HG02943 (cell line): ENCODE data around the gene CYTH3.
"Not testable (repeated sequence)": the region's sequence is repeated elsewhere in the genome, so short reads cannot be mapped to it uniquely, and the experiment has no call there.

Source experiments
- ATAC-seq: cut with Tn5 transposase; IDR thresholded peaks from one replicate; pipeline ENCODE4 v1.9.1; 2021; ENCODE audit warnings: mild to moderate bottlenecking, low read depth, moderate library complexity; ENCODE audit not compliant: unreplicated experiment

CYTH3 gene, protein sequence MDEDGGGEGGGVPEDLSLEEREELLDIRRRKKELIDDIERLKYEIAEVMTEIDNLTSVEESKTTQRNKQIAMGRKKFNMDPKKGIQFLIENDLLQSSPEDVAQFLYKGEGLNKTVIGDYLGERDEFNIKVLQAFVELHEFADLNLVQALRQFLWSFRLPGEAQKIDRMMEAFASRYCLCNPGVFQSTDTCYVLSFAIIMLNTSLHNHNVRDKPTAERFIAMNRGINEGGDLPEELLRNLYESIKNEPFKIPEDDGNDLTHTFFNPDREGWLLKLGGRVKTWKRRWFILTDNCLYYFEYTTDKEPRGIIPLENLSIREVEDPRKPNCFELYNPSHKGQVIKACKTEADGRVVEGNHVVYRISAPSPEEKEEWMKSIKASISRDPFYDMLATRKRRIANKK

DNA sequence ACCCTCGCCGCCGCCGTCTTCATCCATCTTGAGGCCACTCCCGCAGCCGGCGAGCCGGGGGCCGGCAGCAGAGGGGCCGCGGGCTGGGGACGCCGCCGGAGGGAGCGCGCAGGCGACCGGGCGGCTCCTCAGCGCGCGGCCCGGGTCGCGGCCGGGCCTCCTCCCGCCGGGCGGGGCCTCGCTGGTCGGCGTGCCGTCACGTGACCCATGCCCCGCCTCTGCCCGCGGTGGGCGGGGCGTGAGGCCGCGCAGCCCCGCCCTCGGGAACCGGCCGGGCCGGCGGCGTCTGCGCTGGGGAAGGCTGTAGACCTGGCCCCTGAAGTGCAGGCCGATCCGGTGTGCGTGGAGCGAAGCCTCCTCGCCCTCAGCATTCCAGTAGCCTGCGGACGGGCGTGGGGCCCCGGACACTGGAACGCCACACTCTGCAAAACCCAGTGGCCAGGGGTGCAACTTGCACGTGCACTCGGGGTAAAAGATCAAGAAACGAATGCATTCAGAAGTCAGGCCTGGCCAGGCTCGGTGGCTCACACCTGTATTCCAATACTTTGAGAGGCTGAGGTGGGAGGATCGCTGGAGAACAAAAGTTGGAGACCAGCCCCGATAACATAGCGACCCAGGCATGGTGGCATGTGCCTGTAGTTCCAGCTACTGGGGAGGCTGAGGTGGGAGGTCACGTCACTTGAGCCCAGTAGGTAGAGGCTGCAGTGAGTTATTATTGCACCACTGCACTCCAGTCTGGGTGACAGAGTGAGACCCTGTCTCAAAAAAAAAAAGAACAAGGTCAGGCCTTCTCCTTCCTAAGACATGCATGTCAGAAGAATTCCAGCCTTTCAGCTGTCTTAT lies at the start of gene CYTH3:
Gene CYTH3 (minus strand): TSS at position 144 of the 843 bp plus-strand sequence. CDS start 117 bp downstream, at position 27.
- ATAC-seq = peak; percentile 57

DNA sequence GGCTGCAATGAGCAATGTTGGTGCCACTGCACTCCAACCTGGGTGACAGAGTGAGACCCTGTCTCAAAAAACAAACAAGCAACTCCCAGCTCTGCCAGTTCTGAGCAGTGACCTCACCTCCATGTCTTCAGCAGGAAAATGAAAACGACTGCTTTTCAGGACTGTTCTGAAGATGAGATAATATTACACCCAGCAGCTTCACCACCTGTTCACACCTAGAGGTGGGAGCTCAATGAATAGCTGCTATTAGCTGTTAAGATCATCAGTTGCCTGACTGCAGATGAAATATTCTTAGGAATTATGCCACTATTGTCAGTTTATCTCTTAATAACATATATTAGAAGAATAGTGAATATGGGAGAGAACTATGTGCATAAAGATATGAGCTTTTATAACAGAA lies 48.4 kb upstream of the CYTH3 start:
- ATAC-seq = no peak

DNA sequence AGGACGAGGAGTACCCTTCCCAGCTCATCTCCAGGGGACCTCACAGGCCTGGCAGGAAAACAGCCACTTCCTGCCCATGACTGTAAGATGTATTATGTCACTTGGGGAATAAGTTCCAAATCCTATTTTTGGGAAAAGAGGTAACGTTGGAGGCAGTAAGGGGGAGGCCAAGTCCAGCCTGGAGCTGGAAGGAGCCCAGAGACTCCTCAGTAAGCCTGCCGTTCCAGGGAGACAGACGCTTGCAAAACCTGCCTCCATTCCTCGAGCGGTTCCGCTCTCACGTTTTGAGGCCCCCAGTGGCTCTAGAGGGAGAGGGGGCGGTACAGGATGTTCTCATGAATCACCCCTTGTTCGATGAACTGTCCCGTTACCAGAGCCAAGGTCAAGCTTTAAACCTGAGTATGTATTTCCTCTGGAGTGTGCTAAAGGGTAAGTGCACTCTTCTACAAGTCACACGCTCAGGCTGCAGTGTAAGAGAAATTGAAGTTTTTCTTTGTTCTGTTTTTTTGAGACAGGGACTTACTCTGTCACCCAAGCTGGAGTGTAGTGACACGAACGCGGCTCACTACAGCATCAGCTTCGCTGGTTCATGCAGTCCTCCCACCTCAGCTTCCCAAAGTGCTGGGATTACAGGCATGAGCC lies 45.5 kb upstream of the CYTH3 start:
- ATAC-seq = no peak

DNA sequence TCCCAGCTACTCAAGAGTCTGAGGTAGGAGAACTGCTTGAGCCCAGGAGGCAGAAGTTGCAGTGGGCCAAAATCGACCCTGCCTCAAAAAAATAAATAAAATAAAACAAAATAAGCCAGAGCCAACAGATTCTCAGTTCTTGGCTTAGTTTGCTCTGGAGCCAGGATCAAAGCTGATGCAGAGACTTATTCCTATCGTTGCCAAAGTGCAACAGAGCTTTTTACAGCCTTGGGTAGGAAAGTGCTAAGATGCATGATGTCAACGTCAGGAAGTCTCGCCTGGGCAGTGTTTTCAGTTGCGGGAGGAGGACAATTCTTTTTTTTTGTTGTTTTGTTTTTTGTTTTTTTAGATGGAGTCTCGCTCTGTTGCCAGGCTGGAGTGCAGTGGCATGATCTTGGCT lies 43.8 kb upstream of the CYTH3 start:
- no peak for ATAC-seq

DNA sequence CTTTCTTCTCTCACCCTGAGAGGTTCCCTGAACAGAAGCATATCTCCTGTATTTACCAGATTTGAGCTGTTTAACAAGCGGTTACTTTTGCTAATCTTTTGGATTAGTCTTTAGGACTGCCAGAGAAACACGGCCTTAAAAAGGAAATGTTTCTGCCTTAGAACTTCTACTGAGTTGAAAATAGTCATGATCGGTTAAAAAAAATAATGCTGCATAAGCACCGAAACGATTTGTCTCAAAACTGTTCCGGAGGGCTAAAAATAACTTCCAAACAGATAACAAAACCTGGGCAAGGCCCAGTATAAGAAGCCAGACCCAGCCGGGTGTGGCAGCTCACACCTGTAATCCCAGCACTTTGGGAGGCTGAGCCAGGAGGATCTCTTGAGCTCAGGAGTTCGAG lies 43.3 kb upstream of the CYTH3 start:
- ATAC-seq = no peak

DNA sequence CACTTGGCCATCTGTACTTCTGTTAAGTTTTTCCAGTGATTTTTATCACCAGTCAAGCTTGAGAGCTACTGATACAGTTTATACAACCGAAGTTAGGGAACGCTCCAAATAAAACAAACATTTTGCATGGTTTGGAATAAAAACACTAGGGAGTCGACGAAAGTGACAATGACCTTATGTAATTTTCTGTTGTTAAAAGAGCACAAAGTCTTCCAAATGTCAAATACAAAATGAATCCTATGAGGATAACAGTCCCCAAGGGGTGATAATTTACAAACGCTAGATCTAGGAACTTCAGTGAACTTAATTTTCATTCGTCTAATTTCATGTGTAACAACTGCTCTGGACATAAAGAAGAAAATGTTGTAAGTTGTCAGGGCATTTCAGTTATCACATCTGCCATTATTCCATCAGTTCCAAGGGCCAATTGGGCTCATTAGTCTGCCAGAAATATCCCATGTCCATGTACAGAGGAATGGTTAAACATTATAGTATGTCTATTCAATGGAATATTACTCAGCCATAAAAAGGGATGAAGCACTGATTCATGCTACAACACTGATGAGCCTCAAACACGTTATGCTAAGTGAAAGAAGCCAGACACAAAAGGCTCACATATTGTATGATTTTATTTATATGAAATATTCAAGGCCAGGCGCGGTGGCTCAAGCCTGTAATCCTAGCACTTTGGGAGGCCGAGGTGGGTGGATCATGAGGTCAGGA lies 38.0 kb upstream of the CYTH3 start:
- ATAC-seq = no peak

DNA sequence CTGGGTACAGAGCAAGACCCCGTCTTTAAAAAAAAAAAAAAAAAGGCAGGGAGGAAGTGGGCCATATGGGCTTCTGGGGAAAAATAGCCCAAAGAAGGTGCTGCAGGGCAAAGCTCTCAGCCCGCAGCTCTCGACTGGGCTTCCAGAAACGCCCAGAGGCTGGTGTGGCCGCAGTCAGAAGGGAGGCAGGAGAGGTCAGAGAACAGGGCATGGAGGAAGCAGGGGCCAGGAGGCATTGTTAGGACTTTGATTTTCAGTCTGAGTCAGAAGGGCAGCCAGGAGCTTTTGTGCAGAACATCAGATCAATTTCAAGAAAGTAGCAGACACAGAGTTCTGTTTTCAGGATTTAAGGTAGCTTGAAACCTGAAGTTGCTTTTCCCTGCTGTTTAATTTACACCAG lies 35.3 kb upstream of the CYTH3 start:
- ATAC-seq = no peak

DNA sequence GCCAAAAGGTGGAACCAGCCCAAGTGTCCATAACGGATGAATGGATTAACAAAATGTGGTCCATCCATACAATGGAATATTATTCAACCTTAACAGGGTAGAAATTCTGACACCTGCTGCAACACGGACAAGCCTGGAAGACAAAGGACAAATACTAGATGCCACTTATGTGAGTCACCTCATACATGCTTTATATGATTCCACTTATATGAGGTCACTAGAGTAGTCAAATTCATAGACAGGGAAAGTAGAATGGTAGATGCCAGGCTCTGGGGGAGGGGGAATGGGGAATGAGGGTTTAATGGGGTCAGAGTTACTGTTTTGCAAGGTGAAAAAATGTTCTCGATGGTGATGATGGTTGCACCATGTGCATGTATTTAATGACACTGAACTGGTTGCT lies 34.0 kb upstream of the CYTH3 start:
- ATAC-seq = no peak

DNA sequence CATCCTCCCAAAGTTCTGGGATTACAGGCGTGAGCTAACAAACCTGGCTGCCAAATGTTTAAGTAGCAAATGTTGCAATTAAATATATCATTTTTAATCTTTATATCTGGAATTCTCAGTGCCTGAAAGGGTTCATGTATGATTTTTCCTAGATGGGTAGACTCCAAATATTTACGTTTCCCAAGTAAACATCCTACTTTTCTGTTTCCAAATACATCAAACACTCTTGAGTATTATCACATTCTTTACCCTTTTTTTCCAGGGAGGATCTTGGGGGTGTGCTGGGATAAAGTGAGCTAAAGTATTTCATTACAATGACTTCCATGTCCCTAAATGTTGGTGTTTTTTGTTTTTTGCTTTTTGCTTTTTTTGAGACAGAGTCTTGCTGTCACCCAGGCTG lies 32.9 kb upstream of the CYTH3 start:
- ATAC-seq = no peak

DNA sequence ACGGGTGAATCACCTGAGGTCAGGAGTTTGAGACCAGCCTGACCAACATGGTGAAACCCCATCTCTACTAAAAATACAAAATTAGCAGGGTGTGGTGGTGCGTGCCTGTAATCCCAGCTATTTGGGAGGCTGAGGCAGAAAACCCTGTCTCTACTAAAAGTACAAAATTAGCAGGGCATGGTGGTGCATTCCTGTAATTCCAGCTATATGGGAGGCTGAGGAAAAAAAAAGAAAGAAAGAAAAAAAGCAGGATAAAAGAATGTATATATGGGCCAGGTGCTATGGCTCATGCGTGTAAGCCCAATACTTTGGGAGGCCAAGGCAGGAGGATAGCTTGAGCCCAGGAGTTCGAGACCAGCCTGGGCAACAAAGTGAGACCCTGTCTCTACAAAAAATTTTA lies 29.0 kb upstream of the CYTH3 start:
- not testable (repeated sequence) for ATAC-seq

DNA sequence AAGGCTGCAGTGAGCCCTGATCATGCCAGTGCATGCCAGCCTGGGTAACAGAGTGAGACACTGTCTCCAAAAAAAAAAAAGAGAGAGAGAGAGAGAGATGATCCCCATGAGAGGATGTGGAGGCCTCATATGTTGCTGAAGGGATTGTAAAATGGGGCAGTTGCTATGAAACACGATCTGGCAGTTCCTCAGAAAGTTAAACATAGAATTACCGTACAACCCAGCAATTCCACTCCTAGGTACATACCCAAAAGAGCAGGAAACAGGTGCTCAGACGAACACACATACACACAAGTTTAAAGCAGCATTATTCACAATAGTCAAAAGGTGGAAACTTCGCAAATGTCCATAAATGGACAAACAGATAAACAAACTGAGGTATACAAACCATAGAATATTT lies 27.4 kb upstream of the CYTH3 start:
- ATAC-seq = no peak

DNA sequence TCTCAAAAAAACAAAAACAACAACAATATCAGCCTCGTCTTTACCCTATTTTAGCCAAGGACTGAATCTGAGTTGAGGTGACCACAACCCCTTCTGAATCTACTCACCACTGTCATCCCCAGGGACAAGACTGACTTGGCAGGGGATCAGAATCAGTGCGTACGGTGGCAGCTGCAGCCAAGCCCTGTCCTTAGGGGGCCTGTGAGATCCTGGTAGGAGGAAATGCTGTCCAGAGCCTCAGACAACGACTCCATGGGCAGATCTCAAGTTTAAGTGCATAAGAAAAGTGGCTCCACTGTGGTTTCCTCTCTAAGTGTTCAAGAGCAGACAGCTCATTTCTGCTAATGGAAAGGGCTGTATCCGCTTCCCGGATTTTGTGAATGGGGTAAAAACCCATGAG lies 22.4 kb upstream of the CYTH3 start:
- ATAC-seq = no peak

DNA sequence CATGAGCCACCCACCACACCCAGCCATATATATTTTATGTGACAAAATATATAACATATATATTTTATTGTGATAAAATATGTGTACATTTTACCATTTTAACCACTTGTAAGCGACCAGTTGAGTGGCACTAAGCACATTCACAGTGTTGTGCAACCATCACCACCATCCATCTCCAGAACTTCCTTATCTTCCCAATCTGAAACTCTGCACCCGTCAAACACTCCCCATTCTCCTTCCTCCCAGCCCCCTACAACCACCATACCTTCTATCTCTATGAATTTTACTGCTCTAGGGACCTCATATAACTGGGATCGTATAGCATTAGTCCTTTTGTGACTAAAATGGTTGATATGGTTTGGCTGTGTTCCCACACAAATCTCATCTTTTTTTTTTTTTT lies 20.8 kb upstream of the CYTH3 start:
- no peak for ATAC-seq

DNA sequence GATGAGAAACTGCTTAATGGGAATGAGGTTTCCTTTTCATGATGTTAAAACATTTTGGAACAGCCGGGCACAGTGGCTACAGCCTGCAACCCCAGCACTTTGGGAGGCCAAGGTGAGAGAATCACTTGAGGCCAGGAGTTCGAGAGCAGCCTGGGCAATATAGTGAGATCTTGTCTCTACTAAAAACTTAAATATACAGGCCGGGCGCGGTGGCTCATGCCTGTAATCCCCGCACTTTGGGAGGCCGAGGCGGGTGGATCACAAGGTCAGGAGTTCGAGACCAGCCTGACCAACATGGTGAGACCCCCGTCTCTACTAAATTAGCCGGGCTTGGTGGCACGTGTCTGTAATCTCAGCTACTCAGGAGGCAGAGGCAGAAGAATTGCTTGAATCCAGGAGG lies 19.5 kb upstream of the CYTH3 start:
- ATAC-seq = not testable (repeated sequence)

DNA sequence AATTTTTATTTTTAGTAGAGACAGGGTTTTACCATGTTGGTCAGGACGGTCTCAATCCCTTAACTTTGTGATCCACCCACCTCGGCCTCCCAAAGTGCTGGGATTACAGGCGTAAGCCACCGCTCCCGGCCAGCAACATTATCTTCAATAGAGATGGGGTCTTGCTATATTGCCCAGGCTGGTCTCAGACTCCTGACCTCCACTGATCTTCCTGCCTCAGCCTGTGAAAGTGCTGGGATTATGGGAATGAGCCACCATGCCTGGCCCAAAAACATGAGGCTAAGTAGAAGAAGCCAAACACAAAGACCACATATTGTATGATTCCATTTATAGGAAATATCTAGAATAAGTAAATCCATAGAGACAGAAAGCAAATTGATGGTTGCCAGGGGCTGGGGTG lies 19.1 kb upstream of the CYTH3 start:
- no peak for ATAC-seq

DNA sequence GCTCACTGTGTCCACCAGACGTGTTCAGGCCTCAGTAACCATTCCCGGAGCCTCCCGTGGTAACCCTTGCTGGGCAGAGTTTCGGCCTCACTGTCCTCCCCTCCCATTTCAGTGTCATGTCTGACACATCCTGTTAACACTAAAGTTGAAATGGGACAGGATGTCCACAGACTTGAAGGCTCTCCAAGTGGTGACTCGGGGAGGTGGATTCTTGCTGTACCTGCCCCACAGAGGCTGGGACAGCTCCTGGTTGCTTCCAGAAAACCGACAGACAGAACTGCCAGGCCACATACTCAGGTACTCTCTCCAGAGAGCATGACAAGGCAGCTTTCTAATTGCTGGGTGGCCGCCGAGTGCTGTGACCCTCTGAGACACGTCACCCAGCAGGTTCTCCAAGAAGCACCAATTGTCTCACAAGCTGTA lies 17.9 kb upstream of the CYTH3 start:
- ATAC-seq = no peak

DNA sequence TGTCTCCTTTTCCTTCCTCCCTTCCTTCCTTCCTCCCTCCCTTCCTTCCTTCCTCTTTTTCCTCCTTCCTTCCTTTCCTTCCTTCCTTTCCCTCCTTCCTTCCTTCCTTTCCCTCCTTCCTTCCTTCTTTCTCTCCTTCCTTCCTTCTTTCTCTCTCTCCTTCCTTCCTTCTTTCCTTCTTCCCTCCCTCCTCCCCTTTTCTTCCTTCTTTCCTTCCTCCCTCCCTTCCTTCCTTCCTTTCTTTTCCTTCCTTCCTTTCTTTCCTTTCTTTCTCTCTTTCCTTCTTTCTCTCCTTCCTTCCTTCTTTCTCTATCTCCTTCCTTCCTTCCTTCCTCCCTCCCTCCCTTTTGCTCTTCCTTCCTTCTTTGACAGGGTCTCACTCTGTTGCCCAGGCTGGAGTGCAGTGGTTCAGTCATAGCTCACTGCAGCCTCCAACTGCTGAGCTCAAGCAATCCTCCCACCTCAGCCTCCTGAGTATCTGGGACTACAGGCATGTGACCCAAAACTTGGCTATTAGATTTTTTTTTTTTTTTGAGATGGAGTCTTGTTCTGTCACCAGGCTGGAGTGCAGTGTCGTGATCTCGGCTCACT lies 15.9 kb upstream of the CYTH3 start:
- ATAC-seq = no peak

DNA sequence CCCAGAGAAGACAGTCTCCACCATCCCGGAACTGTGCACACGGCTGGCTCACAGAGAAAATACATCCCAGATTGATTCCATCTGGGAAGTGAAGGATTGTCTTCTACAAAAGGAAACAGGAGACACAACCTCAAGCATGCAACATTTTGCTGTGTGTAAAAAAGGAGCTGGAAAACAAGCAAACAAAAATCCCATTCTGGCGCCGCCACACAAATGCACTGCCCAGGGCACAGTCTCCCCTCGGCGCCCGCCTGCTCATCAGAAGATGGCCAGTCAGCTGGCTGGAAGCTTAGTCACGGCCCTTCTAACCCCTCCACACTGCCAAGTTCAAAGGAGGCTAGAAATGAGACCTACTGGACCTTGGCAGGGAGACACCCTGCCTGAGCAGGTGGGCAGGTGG lies 14.1 kb upstream of the CYTH3 start:
- no peak for ATAC-seq

DNA sequence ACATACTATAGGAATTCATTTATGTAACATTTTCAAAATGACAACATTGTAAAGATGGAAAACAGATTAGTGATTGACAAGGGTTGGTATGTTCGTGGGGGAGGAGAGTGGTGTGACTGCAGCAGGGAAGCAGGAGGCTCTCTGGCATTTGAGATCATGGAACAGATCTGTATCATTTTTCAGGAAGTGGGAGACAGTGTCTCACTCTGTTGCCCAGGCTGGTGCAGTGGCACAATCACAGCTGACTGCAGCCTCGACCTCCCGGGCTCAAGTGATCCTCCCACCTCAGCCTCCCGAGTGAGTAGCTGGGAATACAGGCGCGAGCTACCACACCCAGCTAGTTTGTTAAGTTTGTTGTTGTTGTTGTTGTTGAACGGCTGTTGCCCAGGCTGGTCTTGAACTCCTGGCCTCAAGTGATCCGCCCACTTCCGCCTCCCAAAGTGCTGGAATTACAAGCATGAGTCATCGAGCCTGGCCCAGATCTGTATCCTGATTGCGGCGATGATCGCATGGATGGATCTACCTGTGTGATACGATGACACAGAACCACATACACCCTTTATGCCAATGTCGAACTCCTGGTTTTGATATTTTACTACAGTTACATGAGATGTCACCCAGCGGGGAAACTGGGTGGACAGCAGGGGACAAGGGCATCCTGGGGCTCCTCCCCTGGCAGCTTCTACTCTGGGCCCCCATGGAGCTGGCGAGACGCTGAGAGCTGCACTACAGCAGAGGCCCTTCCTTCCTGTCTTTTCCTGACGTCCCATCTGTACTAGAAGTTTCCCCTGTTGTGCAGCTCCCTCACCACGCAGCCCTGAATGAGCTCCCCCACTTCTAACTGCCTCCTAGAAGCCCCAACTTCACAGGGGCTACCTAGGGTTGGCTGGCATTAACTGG lies 12.3 kb upstream of the CYTH3 start:
- no peak for ATAC-seq
